DOHH2 (cell line): Measurements from ENCODE around the gene AMELX.

Experiments
- H3F3A ChIP-seq: fragments of 200-600 bp; sonication (generic), shearing (Covaris generic); 2 replicates; pipeline ENCODE4 v1.6.0; 2016; ENCODE audit warnings: antibody characterized with exemption, mild to moderate bottlenecking; ENCODE audit not compliant: control insufficient read depth, insufficient read depth
- H3K27ac ChIP-seq: fragments of 200-600 bp; sonication (generic); 2 replicates; pipeline ENCODE4 v1.5.1; 2014; ENCODE audit warnings: low read depth, mild to moderate bottlenecking, low read length, moderate library complexity
- H3K27me3 ChIP-seq: fragments of 200-600 bp; sonication (generic); 2 replicates; pipeline ENCODE4 v1.6.1; 2014; ENCODE audit warnings: mild to moderate bottlenecking, low read length, mixed read lengths; ENCODE audit not compliant: control insufficient read depth
- H3K36me3 ChIP-seq: fragments of 200-600 bp; sonication (generic); 2 replicates; pipeline ENCODE4 v1.6.1; 2014; ENCODE audit warnings: mild to moderate bottlenecking, low read length, moderate library complexity, mixed read lengths; ENCODE audit not compliant: control insufficient read depth
- H3K4me1 ChIP-seq: fragments of 200-600 bp; sonication (generic); 2 replicates; pipeline ENCODE4 v1.6.1; 2014; ENCODE audit warnings: mild to moderate bottlenecking, low read length, mixed read lengths; ENCODE audit not compliant: control insufficient read depth
- H3K4me2 ChIP-seq: fragments of 200-600 bp; sonication (generic); 2 replicates; pipeline ENCODE4 v1.6.0; 2014; ENCODE audit warnings: mild to moderate bottlenecking, low read length, moderate library complexity
- H3K4me3 ChIP-seq: fragments of 200-600 bp; sonication (generic); 2 replicates; pipeline ENCODE4 v1.5.1; 2014; ENCODE audit warnings: mild to moderate bottlenecking, low read length, mixed read lengths
- H3K79me2 ChIP-seq: fragments of 200-600 bp; sonication (generic); 2 replicates; pipeline ENCODE4 v1.6.1; 2014; ENCODE audit warnings: mild to moderate bottlenecking, low read length, mixed read lengths; ENCODE audit not compliant: control insufficient read depth
- H3K9me2 ChIP-seq: fragments of 200-600 bp; sonication (generic); replicated peaks from 2 replicates; pipeline ENCODE4 v1.6.1; 2014; ENCODE audit warnings: mild to moderate bottlenecking, low read length, mixed read lengths; ENCODE audit not compliant: control insufficient read depth
- H3K9me3 ChIP-seq: fragments of 200-600 bp; sonication (generic); 2 replicates; pipeline ENCODE4 v1.6.1; 2014; ENCODE audit warnings: antibody characterized with exemption, low read length, mixed read lengths; ENCODE audit not compliant: control insufficient read depth, insufficient read depth
- H4K20me1 ChIP-seq: fragments of 200-600 bp; sonication (generic); 2 replicates; pipeline ENCODE4 v1.6.0; 2014; ENCODE audit warnings: low read depth, mild to moderate bottlenecking, antibody characterized with exemption, low read length, moderate library complexity; ENCODE audit not compliant: control insufficient read depth, insufficient read depth
- CTCF ChIP-seq: fragments of 200-600 bp; sonication (generic); IDR thresholded peaks from one replicate; pipeline ENCODE4 v1.5.1; 2014; ENCODE audit warnings: antibody characterized with exemption, mild to moderate bottlenecking, low read depth, low read length; ENCODE audit not compliant: poor library complexity, severe bottlenecking
- EZH2phosphoT487 ChIP-seq: fragments of 200-600 bp; sonication (generic); IDR thresholded peaks from 2 replicates; pipeline ENCODE4 v1.6.1; 2017; ENCODE audit warnings: borderline replicate concordance, mild to moderate bottlenecking, antibody characterized with exemption, low read length, moderate library complexity, mixed read lengths

The AMELX gene

DNA sequence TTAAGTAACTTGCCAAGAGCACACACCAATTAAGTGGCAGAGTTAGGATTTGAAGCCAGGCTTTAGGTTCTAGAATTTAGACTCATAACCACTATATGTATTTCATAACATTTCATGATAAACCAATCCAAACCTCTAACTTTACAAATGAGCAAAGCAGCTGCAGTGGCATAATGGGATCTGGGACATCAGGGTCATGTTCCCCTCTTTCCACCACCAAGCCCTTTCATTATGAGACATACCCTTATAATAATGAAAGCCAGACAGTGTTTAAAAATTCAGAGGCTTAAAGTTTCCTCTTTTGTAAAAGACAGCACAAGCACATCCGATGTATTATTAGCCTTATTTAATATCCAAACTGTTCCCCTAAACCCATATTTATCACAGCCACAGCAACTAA is 28.3 kb upstream of the AMELX start:
- no peaks in the 10 kb centered on the region for H3K79me2 ChIP-seq
- H3K9me3 ChIP-seq, result no peaks in the 10 kb centered on the region
- peak overlapping the region; percentile 31 for H3K4me2 ChIP-seq
- no peaks in the 10 kb centered on the region for H3K36me3 ChIP-seq
- H4K20me1 ChIP-seq, result no peaks in the 10 kb centered on the region
- H3K4me3 ChIP-seq, result no peak overlapping the region
- TF ChIP-seq CTCF (no peak), EZH2phosphoT487 (no peak)
- peaks cover 9% of the 10 kb centered on the region for H3K4me1 ChIP-seq
- no peaks in the 10 kb centered on the region for H3F3A ChIP-seq
- no peaks in the 10 kb centered on the region for H3K27me3 ChIP-seq
- no peak overlapping the region for H3K27ac ChIP-seq
- no peaks in the 10 kb centered on the region for H3K9me2 ChIP-seq

GRCh38 chrX:11265352-11265751 is 27.9 kb upstream of the AMELX start:
- Histone ChIP-seq H3K4me3 (no peak overlapping the region), H3K27ac (no peak overlapping the region), H3F3A (no peaks in the 10 kb centered on the region), H3K27me3 (no peaks in the 10 kb centered on the region), H4K20me1 (no peaks in the 10 kb centered on the region), H3K9me2 (no peaks in the 10 kb centered on the region), H3K36me3 (no peaks in the 10 kb centered on the region), H3K9me3 (no peaks in the 10 kb centered on the region), H3K4me2 (peak overlapping the region; percentile 31), H3K4me1 (peaks cover 9% of the 10 kb centered on the region), H3K79me2 (no peaks in the 10 kb centered on the region)
- no peak for TF ChIP-seq EZH2phosphoT487
- no peak for TF ChIP-seq CTCF

DNA sequence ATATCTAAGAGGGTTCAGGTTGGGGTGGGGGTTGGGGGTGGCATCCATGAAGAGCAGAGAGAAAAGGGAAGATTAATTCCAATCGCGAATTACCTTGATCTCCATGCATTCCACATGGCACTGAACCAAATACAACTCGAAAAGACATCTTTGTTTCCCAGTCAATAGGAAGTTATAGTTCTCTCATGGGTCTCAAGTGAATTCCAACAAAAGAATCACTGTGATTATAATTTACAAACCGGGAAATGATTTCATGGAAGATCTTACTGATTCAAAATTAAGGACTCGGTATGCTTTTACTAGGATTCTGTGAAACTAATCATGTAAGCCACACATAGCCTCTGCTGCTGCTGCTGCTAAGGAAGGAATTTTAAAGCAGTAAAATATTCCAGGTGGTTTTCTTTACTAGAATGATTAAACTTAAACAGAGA is 26.6 kb upstream of the AMELX start:
- no peaks in the 10 kb centered on the region for H4K20me1 ChIP-seq
- no peaks in the 10 kb centered on the region for H3F3A ChIP-seq
- no peaks in the 10 kb centered on the region for H3K9me2 ChIP-seq
- H3K4me3 ChIP-seq, result no peak overlapping the region
- no peaks in the 10 kb centered on the region for H3K27me3 ChIP-seq
- no peaks in the 10 kb centered on the region for H3K36me3 ChIP-seq
- H3K79me2 ChIP-seq, result no peaks in the 10 kb centered on the region
- no peaks in the 10 kb centered on the region for H3K9me3 ChIP-seq
- H3K4me1 ChIP-seq, result peaks cover 9% of the 10 kb centered on the region
- TF ChIP-seq EZH2phosphoT487 (no peak), CTCF (no peak)
- no peak overlapping the region for H3K27ac ChIP-seq
- H3K4me2 ChIP-seq, result no peak overlapping the region

GRCh38 chrX:11267425-11267824 is 25.8 kb upstream of the AMELX start:
- no peak overlapping the region for H3K4me2 ChIP-seq
- H3K79me2 ChIP-seq, result no peaks in the 10 kb centered on the region
- H3K9me3 ChIP-seq, result no peaks in the 10 kb centered on the region
- no peaks in the 10 kb centered on the region for H3K9me2 ChIP-seq
- H3K36me3 ChIP-seq, result no peaks in the 10 kb centered on the region
- TF ChIP-seq CTCF (no peak), EZH2phosphoT487 (no peak)
- peaks cover 9% of the 10 kb centered on the region for H3K4me1 ChIP-seq
- no peaks in the 10 kb centered on the region for H3K27me3 ChIP-seq
- no peak overlapping the region for H3K4me3 ChIP-seq
- no peaks in the 10 kb centered on the region for H4K20me1 ChIP-seq
- H3K27ac ChIP-seq, result no peak overlapping the region
- no peaks in the 10 kb centered on the region for H3F3A ChIP-seq
